MCF 10A (cell line): ENCODE measurements around the gene TMEM88. TPM values are rescaled to one million over a fixed set of nuclear protein-coding genes. Genes with fewer than 3 reads are reported as not detected.

ENCODE experiments used
- BruUV-seq: library from RNA; stranded (reverse); fragments of 400-500 nt; replicated peaks from 2 replicates; lab custom pipeline; 2021; lab: Mats Ljungman, UMichigan
- CTCF ChIA-PET: fragments of 300-600 bp; sonication (Branson Sonifier 250); formaldehyde crosslinking; extraction: SDS; loops from one replicate; lab custom pipeline; 2021; ENCODE audit warnings: antibody characterized with exemption, inconsistent platforms; lab: Yijun Ruan, JAX
- POLR2A ChIA-PET: fragments of 300-600, 350-650 bp; sonication (Branson Sonifier 250); formaldehyde crosslinking; extraction: SDS; loops from one replicate; lab custom pipeline; 2020; ENCODE audit warnings: antibody characterized with exemption, inconsistent platforms; lab: Yijun Ruan, JAX
- DNase-seq: peaks from one replicate; pipeline ENCODE4 v3.0.0-alpha.2; 2018; ENCODE audit not compliant: unreplicated experiment
- H3K27ac Mint-ChIP-seq: one replicate; pipeline ENCODE4 v1.8.0; 2022; ENCODE audit warnings: mild to moderate bottlenecking, low read depth, mixed read lengths; ENCODE audit not compliant: unreplicated experiment
- H3K27me3 Mint-ChIP-seq: one replicate; pipeline ENCODE4 v1.8.0; 2022; ENCODE audit warnings: mixed read lengths; ENCODE audit not compliant: insufficient read depth, unreplicated experiment
- H3K36me3 Mint-ChIP-seq: one replicate; pipeline ENCODE4 v1.8.0; 2022; ENCODE audit warnings: mild to moderate bottlenecking, moderate library complexity, mixed read lengths; ENCODE audit not compliant: insufficient read depth, unreplicated experiment
- H3K4me1 Mint-ChIP-seq: one replicate; pipeline ENCODE4 v1.8.0; 2022; ENCODE audit warnings: mixed read lengths; ENCODE audit not compliant: insufficient read depth, unreplicated experiment
- H3K4me3 Mint-ChIP-seq: one replicate; pipeline ENCODE4 v1.8.0; 2022; ENCODE audit warnings: mild to moderate bottlenecking, moderate library complexity, mixed read lengths; ENCODE audit not compliant: unreplicated experiment
- H3K9me3 Mint-ChIP-seq: one replicate; pipeline ENCODE4 v1.8.0; 2022; ENCODE audit warnings: mixed read lengths; ENCODE audit not compliant: unreplicated experiment
- intact Hi-C: fragments of 100-400 bp; cut with micrococcal nuclease; formaldehyde crosslinking; loops from 2 replicates; pipeline ENCODE4 v1.14.1; 2022
- total RNA-seq: library from RNA; stranded (reverse); gene quantifications from 2 replicates; pipeline ENCODE4 v1.2.3, GENCODE V29; 2022
- TF ChIP-seq, protein P1 (sequence below): fragments of 200-600 bp; IDR thresholded peaks from one replicate; pipeline ENCODE4 v1.8.0; 2022; ENCODE audit warnings: antibody characterized with exemption, mild to moderate bottlenecking; ENCODE audit not compliant: unreplicated experiment

The TMEM88 gene
- total RNA-seq, 1 experiment from 2014 or later: 4.4 TPM

- Mint-ChIP-seq H3K4me1 (peaks cover 13% of the 10 kb centered on the region), H3K27me3 (no peaks in the 10 kb centered on the region), H3K4me3 (no peak overlapping the region), H3K27ac (no peak overlapping the region), H3K9me3 (no peaks in the 10 kb centered on the region), H3K36me3 (peaks cover 56% of the 10 kb centered on the region)
- intact Hi-C loops: no loop called here
- TF ChIP-seq, protein P1, sequence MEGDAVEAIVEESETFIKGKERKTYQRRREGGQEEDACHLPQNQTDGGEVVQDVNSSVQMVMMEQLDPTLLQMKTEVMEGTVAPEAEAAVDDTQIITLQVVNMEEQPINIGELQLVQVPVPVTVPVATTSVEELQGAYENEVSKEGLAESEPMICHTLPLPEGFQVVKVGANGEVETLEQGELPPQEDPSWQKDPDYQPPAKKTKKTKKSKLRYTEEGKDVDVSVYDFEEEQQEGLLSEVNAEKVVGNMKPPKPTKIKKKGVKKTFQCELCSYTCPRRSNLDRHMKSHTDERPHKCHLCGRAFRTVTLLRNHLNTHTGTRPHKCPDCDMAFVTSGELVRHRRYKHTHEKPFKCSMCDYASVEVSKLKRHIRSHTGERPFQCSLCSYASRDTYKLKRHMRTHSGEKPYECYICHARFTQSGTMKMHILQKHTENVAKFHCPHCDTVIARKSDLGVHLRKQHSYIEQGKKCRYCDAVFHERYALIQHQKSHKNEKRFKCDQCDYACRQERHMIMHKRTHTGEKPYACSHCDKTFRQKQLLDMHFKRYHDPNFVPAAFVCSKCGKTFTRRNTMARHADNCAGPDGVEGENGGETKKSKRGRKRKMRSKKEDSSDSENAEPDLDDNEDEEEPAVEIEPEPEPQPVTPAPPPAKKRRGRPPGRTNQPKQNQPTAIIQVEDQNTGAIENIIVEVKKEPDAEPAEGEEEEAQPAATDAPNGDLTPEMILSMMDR: no peak
- ChIA-PET CTCF (interaction anchor here (0.5 to 2.4 kb wide), 6 partner anchors 11 to 459 kb away, joined by 3 to 17 read pairs (median 4); partner anchors contain the start of gene KDM6B), POLR2A (interaction anchor here (4.9 kb wide), 1 partner anchor 11 kb away, joined by 97 read pairs; the partner anchor contains the start of gene KDM6B)
- BruUV-seq: no TSS peak
- DNase-seq: no peak
Measured at GRCh38 chr17:7846063-7846735, 8.7 kb upstream of the TMEM88 start.

GRCh38 chr17:7846765-7847661 is 7.9 kb upstream of the TMEM88 start:
- H3K27ac Mint-ChIP-seq: no peak overlapping the region
- intact Hi-C loops: no loop called here
- peaks cover 10% of the 10 kb centered on the region for H3K4me1 Mint-ChIP-seq
- TF ChIP-seq, protein P1: no peak
- H3K27me3 Mint-ChIP-seq: no peaks in the 10 kb centered on the region
- BruUV-seq: no TSS peak
- H3K4me3 Mint-ChIP-seq: no peak overlapping the region
- DNase-seq: no peak
- H3K36me3 Mint-ChIP-seq: peaks cover 56% of the 10 kb centered on the region
- no peaks in the 10 kb centered on the region for H3K9me3 Mint-ChIP-seq
- ChIA-PET CTCF (interaction anchor here (0.6 kb wide), 1 partner anchor 14 kb away, joined by 3 read pairs; no protein-coding TSS in a partner anchor), POLR2A (interaction anchor here (0.9 kb wide), 1 partner anchor 10 kb away, joined by 3 read pairs; the partner anchor contains the start of genes CYB5D1 and NAA38)

DNA sequence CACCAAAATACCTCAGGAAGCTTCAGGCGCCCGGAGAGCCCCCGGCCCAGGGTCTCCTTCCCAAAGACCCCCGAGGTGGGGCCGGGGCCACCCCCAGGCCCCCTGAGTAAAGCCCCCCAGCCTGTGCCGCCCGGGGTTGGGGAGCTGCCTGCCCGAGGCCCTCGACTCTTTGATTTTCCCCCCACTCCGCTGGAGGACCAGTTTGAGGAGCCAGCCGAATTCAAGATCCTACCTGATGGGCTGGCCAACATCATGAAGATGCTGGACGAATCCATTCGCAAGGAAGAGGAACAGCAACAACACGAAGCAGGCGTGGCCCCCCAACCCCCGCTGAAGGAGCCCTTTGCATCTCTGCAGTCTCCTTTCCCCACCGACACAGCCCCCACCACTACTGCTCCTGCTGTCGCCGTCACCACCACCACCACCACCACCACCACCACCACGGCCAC is 6.7 kb upstream of the TMEM88 start:
- no peak overlapping the region for H3K4me3 Mint-ChIP-seq
- no peak overlapping the region for H3K27ac Mint-ChIP-seq
- H3K36me3 Mint-ChIP-seq: peaks cover 57% of the 10 kb centered on the region
- POLR2A ChIA-PET: interaction anchor here (0.9 kb wide), 1 partner anchor 9 kb away, joined by 3 read pairs; the partner anchor contains the start of genes CYB5D1 and NAA38
- no peaks in the 10 kb centered on the region for H3K27me3 Mint-ChIP-seq
- H3K4me1 Mint-ChIP-seq: no peaks in the 10 kb centered on the region
- no peak for DNase-seq
- intact Hi-C loops: no loop called here
- CTCF ChIA-PET: interaction anchor here (0.7 kb wide), 1 partner anchor 21 kb away, joined by 3 read pairs; no protein-coding TSS in a partner anchor
- H3K9me3 Mint-ChIP-seq: no peaks in the 10 kb centered on the region
- TF ChIP-seq, protein P1: no peak
- BruUV-seq: no TSS peak
